Central memory CD8-positive, alpha-beta T cell (primary cell): ENCODE measurements around the gene SFTA2.

Experiments
- ATAC-seq: fragments of 150-1000 bp; cut with Tn5 transposase; replicated peaks from 2 replicates; pipeline ENCODE4 v1.10.0; 2022; ENCODE audit warnings: mild to moderate bottlenecking, moderate FRiP score, moderate number of reproducible peaks; ENCODE audit not compliant: poor library complexity, severe bottlenecking; ENCODE audit errors: extremely low read depth
- DNase-seq, 2 donors: peaks; one replicate each; pipeline ENCODE4 v3.0.0; 2021; ENCODE audit warnings: low spot score in 2 of 2
- H3K27ac Mint-ChIP-seq: one replicate; pipeline ENCODE4 v1.8.0; 2022; ENCODE audit warnings: low read depth, mild to moderate bottlenecking, moderate library complexity, mixed read lengths
- H3K27me3 Mint-ChIP-seq: one replicate; pipeline ENCODE4 v1.8.0; 2022; ENCODE audit warnings: mixed read lengths
- H3K36me3 Mint-ChIP-seq: one replicate; pipeline ENCODE4 v1.8.0; 2022; ENCODE audit warnings: mild to moderate bottlenecking, moderate library complexity, mixed read lengths; ENCODE audit not compliant: insufficient read depth
- H3K4me1 Mint-ChIP-seq: one replicate; pipeline ENCODE4 v1.8.0; 2022; ENCODE audit warnings: mixed read lengths
- H3K4me3 Mint-ChIP-seq: one replicate; pipeline ENCODE4 v1.8.0; 2022; ENCODE audit warnings: mild to moderate bottlenecking, moderate library complexity, mixed read lengths
- H3K9me3 Mint-ChIP-seq: one replicate; pipeline ENCODE4 v1.8.0; 2022; ENCODE audit warnings: mixed read lengths

SFTA2 gene

GRCh38 chr6:30960907-30961673 lies 29.1 kb upstream of the SFTA2 start:
- Mint-ChIP-seq H3K4me3 (no peak overlapping the region), H3K27me3 (peaks cover 52% of the 10 kb centered on the region), H3K4me1 (peaks cover 26% of the 10 kb centered on the region), H3K36me3 (peaks cover 12% of the 10 kb centered on the region), H3K9me3 (no peaks in the 10 kb centered on the region), H3K27ac (no peak overlapping the region)
- DNase-seq (no peak), ATAC-seq (no peak)

GRCh38 chr6:30957716-30958115 lies 25.7 kb upstream of the SFTA2 start:
- Mint-ChIP-seq H3K27me3 (peaks cover 34% of the 10 kb centered on the region), H3K4me3 (no peak overlapping the region)

DNA sequence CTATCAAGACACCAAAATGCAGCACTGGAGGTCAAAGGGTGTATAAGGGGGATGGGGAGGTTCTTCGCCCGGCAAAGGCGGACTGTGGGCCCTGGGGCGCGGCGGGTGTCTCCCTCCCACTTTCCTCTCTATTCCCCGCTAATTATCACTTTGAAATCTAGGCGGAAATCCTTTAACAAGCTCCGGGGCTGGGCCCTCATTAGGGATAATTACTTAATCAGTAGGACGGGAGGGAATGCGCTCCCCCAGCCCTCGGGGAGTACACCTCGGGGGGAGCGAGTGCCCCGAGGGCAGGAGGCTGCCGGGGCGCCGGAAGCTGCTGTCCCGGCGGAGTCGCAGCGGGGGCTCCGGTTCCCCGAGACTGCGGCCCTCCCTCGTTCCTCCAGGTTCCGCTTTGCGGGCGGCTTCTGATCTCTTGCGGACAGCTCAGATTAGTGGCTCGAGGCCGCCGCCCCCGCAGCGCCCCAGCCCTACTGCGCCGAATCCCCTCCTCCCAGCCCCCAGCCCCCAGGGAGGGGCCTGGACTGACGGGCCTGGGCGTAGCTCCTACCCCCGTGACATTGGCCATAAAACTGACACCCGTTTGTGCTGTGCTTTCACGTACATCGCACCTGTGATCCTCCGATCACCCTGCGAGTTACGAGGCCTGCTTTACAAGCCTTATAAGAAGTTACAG lies 23.5 kb upstream of the SFTA2 start:
- DNase-seq = peak; percentile 45 to 50
- Mint-ChIP-seq H3K4me3 (peak overlapping the region; percentile 76), H3K27me3 (peaks cover 41% of the 10 kb centered on the region), H3K9me3 (peaks cover 11% of the 10 kb centered on the region), H3K4me1 (peaks cover 5% of the 10 kb centered on the region), H3K27ac (peak overlapping the region; percentile 58), H3K36me3 (peaks cover 1% of the 10 kb centered on the region)
- ATAC-seq = peak; percentile 82

More at GRCh38 chr6:30957716-30958115, 25.7 kb upstream of the SFTA2 start:
- ATAC-seq = no peak
- no peak for DNase-seq
- Mint-ChIP-seq H3K4me1 (no peaks in the 10 kb centered on the region), H3K9me3 (no peaks in the 10 kb centered on the region), H3K36me3 (no peaks in the 10 kb centered on the region), H3K27ac (peak overlapping the region; percentile 45)

GRCh38 chr6:30954631-30955366 lies 22.8 kb upstream of the SFTA2 start:
- Mint-ChIP-seq H3K27ac (peak overlapping the region; percentile 58), H3K4me3 (peak overlapping the region; percentile 76), H3K4me1 (peaks cover 5% of the 10 kb centered on the region), H3K9me3 (peaks cover 15% of the 10 kb centered on the region), H3K27me3 (peaks cover 48% of the 10 kb centered on the region), H3K36me3 (peaks cover 1% of the 10 kb centered on the region)
- DNase-seq (no peak), ATAC-seq (no peak)

DNA sequence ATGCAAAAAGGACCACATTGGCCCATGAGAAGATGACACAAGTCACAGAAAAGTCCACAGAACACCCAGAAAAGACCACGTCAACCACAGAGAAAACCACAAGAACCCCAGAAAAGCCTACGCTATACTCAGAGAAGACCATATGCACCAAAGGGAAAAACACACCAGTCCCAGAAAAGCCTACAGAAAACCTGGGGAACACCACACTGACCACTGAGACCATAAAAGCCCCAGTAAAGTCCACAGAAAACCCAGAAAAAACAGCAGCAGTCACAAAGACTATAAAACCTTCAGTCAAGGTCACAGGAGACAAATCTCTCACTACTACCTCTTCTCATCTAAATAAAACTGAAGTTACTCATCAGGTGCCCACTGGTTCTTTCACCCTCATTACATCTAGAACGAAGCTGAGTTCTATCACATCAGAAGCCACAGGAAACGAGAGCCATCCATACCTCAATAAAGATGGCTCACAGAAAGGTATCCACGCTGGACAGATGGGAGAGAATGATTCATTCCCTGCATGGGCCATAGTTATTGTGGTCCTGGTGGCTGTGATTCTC lies 20.0 kb upstream of the SFTA2 start:
- peaks cover 5% of the 10 kb centered on the region for H3K4me1 Mint-ChIP-seq
- peaks cover 53% of the 10 kb centered on the region for H3K27me3 Mint-ChIP-seq
- H3K9me3 Mint-ChIP-seq = peaks cover 15% of the 10 kb centered on the region
- no peak overlapping the region for H3K27ac Mint-ChIP-seq
- DNase-seq (no peak), ATAC-seq (no peak)
- no peak overlapping the region for H3K4me3 Mint-ChIP-seq
- peaks cover 4% of the 10 kb centered on the region for H3K36me3 Mint-ChIP-seq

GRCh38 chr6:30948811-30949210 lies 16.8 kb upstream of the SFTA2 start:
- H3K27me3 Mint-ChIP-seq = peaks cover 78% of the 10 kb centered on the region
- DNase-seq (no peak), ATAC-seq (no peak)
- no peak overlapping the region for H3K27ac Mint-ChIP-seq
- H3K4me3 Mint-ChIP-seq = no peak overlapping the region
- H3K36me3 Mint-ChIP-seq = peaks cover 4% of the 10 kb centered on the region
- H3K4me1 Mint-ChIP-seq = peaks cover 5% of the 10 kb centered on the region
- H3K9me3 Mint-ChIP-seq = peaks cover 15% of the 10 kb centered on the region

- Mint-ChIP-seq H3K9me3 (peaks cover 15% of the 10 kb centered on the region), H3K4me3 (no peak overlapping the region), H3K4me1 (peaks cover 5% of the 10 kb centered on the region), H3K27ac (no peak overlapping the region), H3K27me3 (peaks cover 93% of the 10 kb centered on the region), H3K36me3 (peaks cover 2% of the 10 kb centered on the region)
- DNase-seq (no peak), ATAC-seq (no peak)
Observed at GRCh38 chr6:30947231-30947630, 15.3 kb upstream of the SFTA2 start.

- Mint-ChIP-seq H3K4me3 (no peak overlapping the region), H3K36me3 (peaks cover 2% of the 10 kb centered on the region), H3K27ac (no peak overlapping the region), H3K9me3 (peaks cover 2% of the 10 kb centered on the region), H3K27me3 (peaks cover 93% of the 10 kb centered on the region), H3K4me1 (no peaks in the 10 kb centered on the region)
- DNase-seq (no peak), ATAC-seq (no peak)
Observed at GRCh38 chr6:30945281-30945680, 13.3 kb upstream of the SFTA2 start.

- H3K4me1 Mint-ChIP-seq = no peaks in the 10 kb centered on the region
- peaks cover 2% of the 10 kb centered on the region for H3K36me3 Mint-ChIP-seq
- no peak for ATAC-seq
- H3K27ac Mint-ChIP-seq = no peak overlapping the region
- H3K27me3 Mint-ChIP-seq = peaks cover 90% of the 10 kb centered on the region
- H3K4me3 Mint-ChIP-seq = no peak overlapping the region
- DNase-seq = no peak
- H3K9me3 Mint-ChIP-seq = no peaks in the 10 kb centered on the region
Observed at GRCh38 chr6:30944051-30944450, 12.1 kb upstream of the SFTA2 start.

- H3K9me3 Mint-ChIP-seq = no peaks in the 10 kb centered on the region
- no peak overlapping the region for H3K4me3 Mint-ChIP-seq
- no peak overlapping the region for H3K27ac Mint-ChIP-seq
- peaks cover 87% of the 10 kb centered on the region for H3K27me3 Mint-ChIP-seq
- ATAC-seq = no peak
- DNase-seq = no peak
- H3K4me1 Mint-ChIP-seq = no peaks in the 10 kb centered on the region
- no peaks in the 10 kb centered on the region for H3K36me3 Mint-ChIP-seq
Observed at GRCh38 chr6:30942338-30943060, 10.5 kb upstream of the SFTA2 start.

- ATAC-seq (no peak), DNase-seq (no peak)
- H3K9me3 Mint-ChIP-seq = no peaks in the 10 kb centered on the region
- H3K27ac Mint-ChIP-seq = no peak within 1 kb of the TSS
- H3K4me1 Mint-ChIP-seq = peaks cover under 1% of the 10 kb centered on the region
- H3K4me3 Mint-ChIP-seq = no peak within 1 kb of the TSS
- H3K27me3 Mint-ChIP-seq = peaks cover 86% of the 10 kb centered on the region
- H3K36me3 Mint-ChIP-seq = no peaks in the 10 kb centered on the region
Observed at GRCh38 chr6:30940361-30940986, 8.5 kb upstream of the SFTA2 start, which contains the start of gene MUCL3. Gene MUCL3 (plus strand): TSS chr6:30940973. CDS start chr6:30941000, 27 bp downstream.
